GM18870 (cell line): ENCODE measurements around the gene MSH3.
"Not testable (repeated sequence)": the region's sequence is repeated elsewhere in the genome, so short reads cannot be mapped to it uniquely, and the experiment has no call there.

Experiments
- ATAC-seq: cut with Tn5 transposase; IDR thresholded peaks from one replicate; pipeline ENCODE4 v1.9.1; 2021; ENCODE audit warnings: moderate library complexity; ENCODE audit not compliant: unreplicated experiment

The MSH3 gene

DNA sequence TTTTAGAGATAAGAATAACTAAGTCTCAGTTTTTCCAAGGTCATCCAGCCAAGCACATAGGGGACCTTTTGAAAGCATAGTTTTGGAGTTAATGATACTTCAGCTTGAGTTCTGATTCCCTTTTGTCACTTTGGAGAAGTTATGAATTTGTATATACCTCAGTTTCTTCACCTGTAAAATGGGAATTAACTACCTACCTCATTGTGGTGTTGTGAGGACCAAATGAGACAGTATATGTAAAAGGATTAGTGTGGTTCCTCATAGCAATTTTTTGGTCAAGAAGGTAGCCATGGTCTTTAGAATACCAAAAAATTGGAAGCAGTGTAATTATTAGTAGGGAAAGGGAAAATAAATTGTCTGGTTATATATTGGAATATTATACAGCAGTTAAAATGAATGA lies 98.0 kb downstream of the MSH3 start:
- no peak for ATAC-seq

DNA sequence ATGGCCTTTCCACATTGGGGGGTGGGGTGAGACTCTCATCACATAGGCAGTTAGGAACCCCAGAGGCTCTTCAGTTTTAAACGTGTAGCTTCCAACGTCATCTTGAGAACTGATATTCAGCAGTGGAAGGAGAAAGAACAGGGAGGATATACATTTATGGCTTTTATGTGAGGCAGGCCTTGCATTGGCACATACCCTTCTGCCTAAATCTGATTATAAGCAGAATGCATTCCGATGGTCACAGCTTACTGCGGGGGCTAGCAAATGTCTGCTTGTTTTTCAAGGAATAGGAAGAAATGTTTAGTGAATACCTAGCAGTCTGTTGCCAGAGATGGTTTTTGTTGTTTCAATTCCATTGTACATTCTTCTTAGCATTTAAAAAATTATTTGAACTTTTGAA lies 99.3 kb downstream of the MSH3 start:
- ATAC-seq = no peak

DNA sequence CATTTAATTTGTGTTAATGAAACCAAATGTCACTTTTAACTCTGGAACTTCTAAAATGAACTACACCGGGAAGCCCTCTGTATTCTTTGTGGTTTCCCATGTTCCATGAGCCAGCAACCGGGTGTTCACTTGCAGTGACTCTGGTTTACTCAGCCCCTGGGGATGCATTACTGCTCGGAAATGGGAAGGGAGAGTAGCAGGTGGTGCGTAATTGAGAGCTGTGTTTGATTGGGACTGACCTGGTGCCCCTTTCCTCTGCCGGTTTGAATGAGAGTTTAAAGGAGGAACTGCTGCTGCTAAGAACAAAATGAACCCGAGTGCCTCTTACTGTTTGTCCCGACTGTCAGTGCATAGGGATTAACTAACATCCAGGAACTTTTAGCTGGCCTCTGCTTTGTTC lies 100.4 kb downstream of the MSH3 start:
- peak; percentile 43 for ATAC-seq

DNA sequence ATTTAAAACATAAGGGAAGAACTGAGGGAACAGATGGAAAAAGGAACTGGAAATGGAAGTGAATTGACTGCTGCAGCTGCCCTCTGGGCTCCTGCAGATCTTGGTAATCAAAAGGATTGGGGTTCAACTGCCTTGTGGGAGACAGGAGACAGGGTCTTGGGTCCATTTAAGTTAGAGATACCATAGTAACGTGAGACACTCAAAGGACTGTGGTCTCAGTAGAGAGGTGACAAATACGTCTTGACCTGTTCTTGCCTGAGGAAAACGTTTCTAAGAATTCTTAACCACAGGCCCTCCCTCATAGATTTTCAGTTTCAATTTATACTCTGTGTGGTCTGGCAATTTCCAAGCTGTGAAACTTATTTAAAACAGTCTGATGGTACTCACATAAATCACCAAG lies 101.2 kb downstream of the MSH3 start:
- peak; percentile 97 for ATAC-seq

DNA sequence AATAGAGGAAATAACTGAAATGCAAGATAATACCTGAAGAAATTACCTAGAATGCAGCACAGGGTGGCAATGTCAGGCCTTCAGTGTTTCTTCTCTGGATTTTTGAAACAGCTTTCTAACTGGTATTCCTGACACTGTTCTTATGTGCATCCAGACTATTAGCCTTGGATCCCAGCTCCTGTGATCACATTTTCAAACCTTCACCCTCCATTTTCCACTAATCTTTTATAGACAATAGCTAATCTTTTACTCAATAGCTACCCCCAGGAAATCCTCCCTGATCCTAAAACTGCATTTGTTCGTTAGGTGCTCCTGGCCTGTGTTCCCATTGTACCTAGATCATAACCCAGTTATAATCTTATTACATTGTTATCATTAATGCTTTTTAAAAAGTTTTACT lies 101.8 kb downstream of the MSH3 start:
- ATAC-seq = no peak

DNA sequence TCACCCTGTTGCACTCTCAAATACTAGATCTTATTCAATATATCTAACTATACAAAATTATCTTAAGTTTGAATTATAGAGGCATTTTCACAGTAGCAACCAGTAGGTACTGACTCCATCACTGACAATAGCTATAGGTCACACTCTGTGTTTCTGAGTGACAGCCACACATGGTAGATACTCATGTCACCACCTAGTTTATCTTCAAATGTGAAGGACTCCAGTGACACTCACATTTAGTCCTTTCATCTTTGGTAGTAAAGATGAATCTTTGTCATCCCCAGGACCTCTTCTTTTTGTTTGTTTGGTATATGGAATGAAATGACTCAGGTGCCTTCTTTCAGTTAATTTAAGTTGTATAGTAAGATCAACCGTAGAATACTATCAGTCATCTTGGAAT lies 102.8 kb downstream of the MSH3 start:
- ATAC-seq = no peak

DNA sequence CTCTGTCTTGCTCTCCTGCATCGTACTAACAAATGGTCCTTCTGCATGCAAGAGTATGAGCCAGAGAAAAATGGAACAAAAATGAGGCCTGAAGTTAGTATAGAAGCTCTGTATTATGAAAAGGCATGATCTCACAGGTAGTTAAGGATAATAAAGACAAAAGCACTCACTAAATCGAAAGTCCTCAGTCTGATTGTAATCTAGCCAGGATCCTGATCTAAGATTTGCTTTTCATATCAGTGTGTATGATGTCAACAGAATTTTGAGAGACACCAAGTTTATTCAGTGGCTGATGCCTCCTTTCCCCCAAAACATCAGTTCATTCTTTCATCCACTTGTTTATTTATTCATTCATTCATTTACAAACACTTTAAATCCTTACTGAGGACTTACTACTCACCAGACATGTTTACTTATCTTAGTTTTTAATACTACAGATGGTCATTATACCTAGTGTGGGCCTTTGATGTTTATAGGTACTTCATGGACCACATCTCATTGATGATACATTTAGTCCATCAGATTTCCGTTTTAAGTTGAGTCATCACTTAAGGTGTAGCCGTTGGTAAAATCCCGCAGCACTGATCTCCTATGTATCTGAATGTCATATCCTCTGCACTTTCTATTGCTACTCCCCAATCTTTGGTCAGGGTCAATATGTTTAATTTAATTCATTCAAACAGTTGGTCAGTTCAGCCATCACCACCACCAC lies 105.6 kb downstream of the MSH3 start:
- ATAC-seq = no peak

DNA sequence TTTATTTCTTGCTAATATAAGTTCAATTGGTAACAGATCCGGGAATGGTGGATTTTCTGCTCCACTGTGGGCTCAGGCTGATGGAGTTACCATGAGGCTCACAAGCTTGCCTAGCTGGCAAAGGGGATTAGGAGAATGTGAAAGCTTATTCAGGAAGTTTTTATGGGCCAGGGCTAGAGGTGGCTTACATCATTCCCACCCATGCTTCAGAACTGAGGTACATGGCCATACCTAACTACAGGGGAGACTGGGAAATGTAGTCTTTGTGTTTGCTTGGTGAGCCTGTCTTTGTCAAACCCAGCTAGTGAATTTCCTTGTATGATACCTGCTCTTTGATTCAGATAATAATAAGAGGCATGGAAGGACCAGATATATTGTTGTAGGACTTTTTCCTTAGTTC lies 106.2 kb downstream of the MSH3 start:
- no peak for ATAC-seq

DNA sequence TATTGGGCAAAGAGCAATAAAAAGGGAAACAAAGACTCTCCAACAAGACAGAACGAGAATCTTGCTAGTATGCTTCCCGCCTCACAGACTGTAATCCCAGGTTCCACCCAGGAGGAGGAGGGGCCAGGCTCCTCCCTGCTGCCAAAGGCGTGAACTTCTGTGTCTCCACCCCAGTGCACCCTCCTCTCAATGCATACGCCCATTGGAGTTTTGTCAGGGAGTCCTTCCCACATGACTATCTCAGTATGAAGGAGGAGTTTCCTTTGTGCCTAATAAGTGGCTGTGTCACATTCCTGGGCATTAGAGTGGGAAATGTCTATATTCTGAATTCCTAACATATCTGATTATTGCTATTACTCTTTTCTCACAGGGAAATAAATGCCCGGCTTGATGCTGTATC lies 106.7 kb downstream of the MSH3 start:
- ATAC-seq = no peak

DNA sequence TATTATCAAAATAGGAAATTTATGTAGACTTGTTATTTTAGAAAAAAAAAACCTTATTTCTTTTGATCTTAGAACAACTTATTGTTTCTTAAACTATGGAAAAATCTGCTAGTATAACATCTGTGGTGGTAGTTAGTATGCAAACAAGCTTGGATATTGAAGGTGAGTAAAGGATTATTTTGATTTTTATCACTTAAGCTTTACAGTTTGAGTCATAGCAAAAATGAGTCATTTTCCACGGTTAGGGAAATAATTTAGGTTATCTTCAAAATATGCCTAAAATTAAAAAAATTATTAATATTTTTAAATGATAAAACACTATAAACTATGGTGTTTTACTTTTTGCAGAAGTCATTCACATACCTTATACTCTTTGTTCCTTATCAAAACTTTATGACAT lies 107.5 kb downstream of the MSH3 start:
- no peak for ATAC-seq

DNA sequence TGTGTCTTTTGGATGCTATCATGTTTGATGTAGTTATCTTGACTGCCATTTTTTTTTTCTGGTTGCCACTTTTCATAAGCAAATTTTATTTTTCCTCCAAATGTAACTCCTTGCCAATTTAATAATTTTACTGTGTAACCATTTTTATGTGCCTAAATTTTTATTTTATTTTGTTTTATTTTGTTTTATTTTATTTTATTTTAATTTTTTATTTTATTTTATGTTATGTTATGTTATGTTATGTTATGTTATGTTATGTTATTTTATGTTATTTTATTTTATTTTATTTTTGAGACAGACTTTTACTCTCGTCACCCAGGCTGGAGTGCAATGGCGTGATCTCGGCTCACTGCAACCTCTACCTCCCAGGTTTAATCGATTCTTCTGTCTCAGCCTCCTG lies 108.1 kb downstream of the MSH3 start:
- ATAC-seq = no peak

DNA sequence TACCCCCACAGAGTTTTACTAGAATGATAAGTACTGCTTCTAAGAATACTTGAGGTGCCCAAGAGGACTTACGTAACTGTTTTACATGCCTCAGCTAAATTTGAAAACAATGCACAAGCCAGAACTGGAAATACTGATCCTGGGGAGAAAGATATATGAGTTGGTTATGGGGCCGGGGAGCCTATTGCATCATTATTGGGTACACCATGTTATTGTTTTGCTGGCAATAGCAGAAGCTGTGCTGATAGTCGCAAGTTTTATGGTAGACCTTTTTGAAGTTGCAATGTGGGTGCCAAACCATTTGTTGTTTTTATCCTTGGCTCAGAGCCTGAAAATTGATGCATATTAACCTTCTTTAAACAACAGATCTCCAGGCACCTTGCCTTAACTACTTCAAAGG lies 108.8 kb downstream of the MSH3 start:
- ATAC-seq = no peak

DNA sequence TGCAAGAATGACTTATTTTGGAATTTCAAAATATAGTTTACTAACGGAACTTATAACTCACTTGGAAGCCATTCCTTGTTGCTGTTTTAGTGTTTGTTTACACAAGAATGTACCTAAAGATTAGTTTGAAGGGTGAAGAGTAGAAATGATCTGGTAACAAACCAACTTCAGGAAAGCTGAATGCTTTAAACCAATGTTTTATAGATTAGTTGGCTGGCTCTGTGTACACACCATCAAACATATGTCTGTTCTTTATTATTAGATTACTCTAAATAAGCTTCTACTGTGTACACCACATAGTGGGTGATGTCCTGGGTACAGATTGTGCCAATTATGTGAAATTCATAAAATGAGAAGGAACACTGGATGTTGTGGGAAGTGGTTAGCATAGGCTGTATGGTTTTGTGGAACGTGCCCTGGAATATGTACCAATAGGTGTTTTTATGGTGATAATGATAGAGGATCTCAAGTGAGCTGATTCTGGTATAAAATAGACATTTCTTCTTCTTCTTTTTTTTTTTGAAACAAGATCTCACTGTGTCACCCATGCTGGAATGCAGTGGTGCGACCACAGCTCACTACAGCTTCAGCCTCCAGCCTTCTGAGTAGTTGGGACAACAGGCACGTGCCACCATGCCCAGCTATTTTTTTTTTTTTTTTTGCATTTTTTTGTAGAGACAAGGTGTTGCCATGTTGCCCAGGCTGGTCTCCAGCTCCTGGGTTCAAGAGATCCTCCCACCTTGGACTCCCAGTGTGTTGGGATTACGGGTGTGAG lies 109.6 kb downstream of the MSH3 start:
- no peak for ATAC-seq

DNA sequence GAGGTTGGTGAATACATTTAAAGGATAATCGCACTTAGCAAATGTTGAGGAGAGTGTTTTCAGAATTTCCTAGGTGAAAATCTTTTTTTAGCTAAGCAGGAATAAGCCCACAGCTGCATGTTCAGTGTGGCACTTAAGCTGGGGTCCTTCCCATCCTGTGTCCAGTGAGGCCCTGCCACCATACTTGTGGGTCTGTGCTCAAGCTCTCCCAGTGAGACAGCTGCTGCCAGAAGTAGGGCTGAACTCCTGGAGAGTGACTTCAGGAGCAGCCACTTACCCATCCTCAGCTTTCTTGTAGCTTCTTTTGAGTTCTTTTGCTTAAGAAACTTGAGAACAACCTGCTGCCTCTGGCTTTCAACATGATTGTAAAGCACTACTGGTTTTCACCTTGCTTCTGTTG lies 110.3 kb downstream of the MSH3 start:
- ATAC-seq = no peak

DNA sequence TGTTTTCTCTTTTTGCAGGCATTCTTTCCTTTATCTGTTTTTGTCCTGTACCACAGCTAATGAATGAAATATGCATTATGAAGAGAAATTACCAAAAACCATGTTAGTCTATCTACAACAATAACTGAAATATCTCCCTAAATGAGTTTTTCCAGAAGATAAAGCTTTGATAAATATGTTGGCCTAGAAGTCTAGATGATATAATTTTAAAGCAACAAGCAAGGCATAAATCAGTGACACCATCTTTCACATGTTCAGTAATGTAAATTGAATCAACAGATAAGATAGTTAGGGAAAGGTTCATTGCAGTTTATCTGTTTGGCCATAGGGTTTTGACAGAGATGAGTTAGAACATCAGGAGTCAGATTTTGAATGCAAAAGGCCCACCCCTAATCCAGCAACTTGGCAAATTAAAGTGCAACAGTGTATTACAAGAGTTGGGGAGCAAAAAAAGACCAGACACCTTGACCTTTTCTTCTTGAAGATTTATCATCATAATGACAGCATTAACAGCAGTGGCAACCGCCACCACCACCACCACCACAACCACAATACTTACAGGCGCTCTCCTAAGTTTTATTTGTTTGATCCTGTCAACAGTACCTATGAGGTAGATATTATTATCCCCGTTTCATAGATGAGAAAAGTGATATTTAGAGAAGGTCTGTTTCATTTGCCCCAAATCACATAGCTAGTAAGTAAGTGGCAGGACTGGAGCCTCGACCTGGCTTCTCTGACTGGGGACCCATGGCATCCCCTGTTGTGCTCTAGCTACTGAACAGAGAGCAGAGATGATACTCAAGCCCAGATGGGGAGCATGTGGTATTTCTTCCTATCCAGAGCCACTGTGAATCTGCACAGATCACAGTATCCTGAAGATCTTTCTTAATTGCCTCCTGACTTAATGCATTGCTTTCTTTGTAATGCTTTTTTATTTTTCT lies 123.2 kb downstream of the MSH3 start:
- no peak for ATAC-seq

DNA sequence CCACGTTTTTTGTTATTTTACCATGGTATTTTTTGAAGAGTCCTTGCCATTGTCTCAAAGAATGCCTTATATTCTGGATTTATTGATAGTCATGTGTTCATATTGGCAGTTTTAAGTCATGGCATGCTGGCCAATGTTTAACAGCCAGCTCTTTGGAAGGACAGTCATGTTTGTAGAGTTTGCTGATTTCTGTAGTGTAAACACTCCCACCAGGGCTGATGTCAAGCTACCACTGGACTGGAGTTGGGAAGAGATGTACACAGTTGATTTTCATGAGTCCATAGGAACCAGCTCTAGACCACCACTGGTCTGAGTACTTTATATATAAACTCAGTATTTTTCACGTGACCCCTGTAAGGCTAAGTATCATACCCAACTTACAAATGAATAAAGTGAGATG lies 125.6 kb downstream of the MSH3 start:
- ATAC-seq = no peak

DNA sequence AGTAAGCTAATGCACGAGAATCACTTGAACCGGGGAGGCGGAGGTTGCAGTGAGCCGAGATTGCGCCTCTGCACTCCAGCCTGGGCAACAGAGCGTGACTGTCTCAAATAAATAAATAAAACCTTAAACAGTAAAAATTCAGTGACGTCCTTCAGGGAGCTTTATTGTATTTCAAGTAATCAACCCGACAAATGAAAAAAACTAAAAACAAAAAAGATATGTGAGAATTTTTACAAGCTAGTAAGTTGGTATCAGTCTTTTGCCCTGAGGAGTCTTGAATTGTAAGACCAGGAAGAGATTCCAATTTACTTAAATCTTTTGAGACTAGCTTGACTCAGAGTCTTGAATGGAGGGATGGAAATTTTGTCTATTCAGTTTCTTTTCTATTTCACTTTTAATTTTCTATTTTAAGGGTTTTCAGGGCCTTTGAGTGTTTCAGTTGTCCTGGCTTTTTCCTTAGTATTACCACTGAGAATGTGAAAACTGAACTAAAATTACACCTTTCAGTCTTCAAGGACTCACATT lies 126.4 kb downstream of the MSH3 start:
- ATAC-seq = no peak

DNA sequence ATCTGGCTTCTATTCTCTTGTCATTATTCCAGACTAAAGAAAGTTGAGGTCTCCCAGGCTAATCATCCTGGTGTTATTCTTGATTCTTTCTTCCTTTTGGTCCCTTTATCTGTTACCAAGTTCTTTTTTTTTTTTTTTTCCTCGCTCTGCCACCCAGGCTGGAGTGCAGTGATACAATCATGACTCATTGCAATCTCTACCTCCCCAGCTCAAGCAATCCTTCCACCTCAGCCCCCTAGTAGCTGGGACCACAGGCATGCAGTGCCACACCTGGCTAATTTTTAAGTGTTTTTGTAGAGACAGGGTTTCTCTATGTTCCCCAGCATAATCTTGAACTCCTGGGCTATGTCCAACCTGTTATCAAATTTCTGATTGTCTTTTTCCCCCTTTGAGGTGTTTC lies 126.9 kb downstream of the MSH3 start:
- ATAC-seq = no peak

DNA sequence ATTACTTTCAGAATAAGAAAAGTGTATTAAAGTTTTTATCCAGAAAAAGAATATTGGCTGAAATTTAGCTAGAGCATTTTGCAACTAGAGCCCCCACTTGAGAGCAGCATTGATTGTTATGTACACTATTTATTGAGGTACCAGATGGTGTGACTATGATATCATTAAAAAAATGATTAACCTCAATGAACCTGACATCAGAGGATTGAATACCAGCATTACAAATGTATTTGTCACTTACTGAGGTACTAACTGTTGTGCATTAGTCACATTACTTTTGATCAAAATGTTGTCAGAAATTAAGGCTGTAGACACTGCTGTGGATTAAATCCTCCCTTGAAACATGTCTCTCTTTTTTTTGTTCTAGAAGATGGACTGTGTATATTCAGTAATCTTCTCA lies 128.2 kb downstream of the MSH3 start:
- no peak for ATAC-seq

DNA sequence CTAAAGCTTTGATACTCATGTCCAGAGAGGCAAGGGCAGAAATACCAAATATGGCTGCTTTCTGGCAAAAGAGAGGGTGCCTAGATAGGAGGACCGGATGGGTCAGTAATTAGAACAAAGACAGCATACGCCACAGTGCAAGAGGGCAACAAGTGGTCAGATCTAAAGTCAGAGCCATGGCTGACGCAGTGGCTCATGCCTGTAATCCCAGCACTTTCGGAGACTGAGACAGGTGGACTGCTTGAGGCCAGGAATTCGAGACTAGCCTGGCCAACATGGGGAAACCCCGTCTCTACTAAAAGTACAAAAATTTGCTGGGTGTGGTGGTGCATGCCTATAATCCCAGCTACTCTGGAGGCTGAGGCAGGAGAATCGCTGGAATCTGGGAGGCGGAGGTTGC lies 129.3 kb downstream of the MSH3 start:
- not testable (repeated sequence) for ATAC-seq

DNA sequence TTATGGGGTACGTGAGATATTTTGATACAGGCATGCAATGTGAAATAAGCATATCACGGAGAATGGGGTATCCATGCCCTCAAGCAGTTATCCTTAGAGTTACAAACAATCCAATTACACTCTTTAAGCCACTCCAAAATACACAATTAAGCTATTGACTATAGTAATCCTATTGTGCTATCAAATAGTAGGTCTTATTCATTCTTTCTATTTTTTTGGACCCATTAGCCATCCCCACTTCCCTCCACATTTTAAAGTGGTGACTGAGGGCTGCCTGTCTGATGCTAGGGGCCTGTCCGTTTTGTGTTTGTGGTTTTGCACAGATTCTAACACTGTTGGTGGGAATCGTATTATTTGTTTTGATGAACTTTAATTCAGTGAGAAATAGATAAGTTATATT lies 130.0 kb downstream of the MSH3 start:
- no peak for ATAC-seq
